Mesenchymal stem cell (in vitro differentiated cells and primary cell): ENCODE data around the gene DNAJB11.

Experiments used
- DNase-seq: peaks from one replicate; pipeline ENCODE4 v3.0.0-alpha.2; 2013
- H2AFZ ChIP-seq: one replicate; pipeline ENCODE4 v1.6.1; 2013; ENCODE audit warnings: low read depth, mild to moderate bottlenecking, control low read depth, inconsistent platforms, low read length, moderate library complexity
- H2AK5ac ChIP-seq: 2 replicates; pipeline ENCODE4 v1.6.1; 2013; ENCODE audit warnings: low read length, moderate library complexity, mild to moderate bottlenecking, inconsistent platforms; ENCODE audit not compliant: severe bottlenecking
- H2BK120ac ChIP-seq: one replicate; pipeline ENCODE4 v1.6.1; 2013; ENCODE audit warnings: low read depth, mild to moderate bottlenecking, inconsistent platforms, low read length, moderate library complexity
- H2BK12ac ChIP-seq, 2 experiments: one replicate each; pipeline ENCODE4 v1.6.1; 2013; ENCODE audit warnings: inconsistent platforms in 2 of 2, low read length in 2 of 2, mild to moderate bottlenecking in 2 of 2, moderate library complexity in 2 of 2, control low read depth in 1 of 2
- H2BK15ac ChIP-seq: one replicate; pipeline ENCODE4 v1.6.1; 2013; ENCODE audit warnings: mild to moderate bottlenecking, low read depth, inconsistent platforms; ENCODE audit not compliant: poor library complexity, severe bottlenecking
- H2BK5ac ChIP-seq: 2 replicates; pipeline ENCODE4 v1.6.1; 2013; ENCODE audit warnings: low read depth, mild to moderate bottlenecking, low read length, control low read depth, inconsistent platforms; ENCODE audit not compliant: poor library complexity, severe bottlenecking
- H3K14ac ChIP-seq, 2 experiments: one replicate each; pipeline ENCODE4 v1.6.1; 2013; ENCODE audit warnings: inconsistent platforms in 2 of 2, low read length in 2 of 2, control low read depth in 1 of 2, mild to moderate bottlenecking in 1 of 2, moderate library complexity in 1 of 2
- H3K18ac ChIP-seq, 2 experiments: one replicate each; pipeline ENCODE4 v1.6.1; 2013; ENCODE audit warnings: inconsistent platforms in 2 of 2, low read length in 2 of 2, control low read depth in 1 of 2, low read depth in 1 of 2, mild to moderate bottlenecking in 1 of 2
- H3K23ac ChIP-seq, 2 experiments: one replicate each; pipeline ENCODE4 v1.6.1; 2013; ENCODE audit warnings: inconsistent platforms in 2 of 2, low read length in 2 of 2, mild to moderate bottlenecking in 2 of 2, moderate library complexity in 2 of 2, control low read depth in 1 of 2
- H3K27ac ChIP-seq: 2 replicates; pipeline ENCODE4 v1.5.1; 2013; ENCODE audit warnings: mild to moderate bottlenecking, moderate library complexity, low read length, control low read depth, inconsistent platforms; ENCODE audit not compliant: poor library complexity, severe bottlenecking
- H3K27me3 ChIP-seq, 2 experiments: 2 replicates each; pipeline versions ENCODE4 v1.6.1 to v1.7.0; 2013; ENCODE audit warnings: low read length in 2 of 2, mild to moderate bottlenecking in 2 of 2, moderate library complexity in 2 of 2, control low read depth in 1 of 2, inconsistent platforms in 1 of 2; ENCODE audit not compliant: control insufficient read depth in 1 of 2, insufficient read depth in 1 of 2
- H3K36me3 ChIP-seq, 2 experiments: 2 replicates each; pipeline versions ENCODE4 v1.6.1 to v1.7.0; 2013; ENCODE audit warnings: low read length in 2 of 2, control low read depth in 1 of 2, inconsistent platforms in 1 of 2, low read depth in 1 of 2, mild to moderate bottlenecking in 1 of 2; ENCODE audit not compliant: insufficient read depth in 2 of 2, control insufficient read depth in 1 of 2
- H3K4ac ChIP-seq, 2 experiments: one replicate each; pipeline ENCODE4 v1.6.1; 2013; ENCODE audit warnings: inconsistent platforms in 2 of 2, low read length in 2 of 2, mild to moderate bottlenecking in 2 of 2, moderate library complexity in 2 of 2, control low read depth in 1 of 2, low read depth in 1 of 2
- H3K4me1 ChIP-seq: 2 replicates; pipeline ENCODE4 v1.6.1; 2013; ENCODE audit warnings: low read depth, low read length, control low read depth; ENCODE audit not compliant: control insufficient read depth, insufficient read depth
- H3K4me2 ChIP-seq: 2 replicates; pipeline ENCODE4 v1.6.1; 2013; ENCODE audit warnings: low read length, mild to moderate bottlenecking, inconsistent platforms; ENCODE audit not compliant: poor library complexity, severe bottlenecking
- H3K4me3 ChIP-seq, 2 experiments: 2 replicates each; pipeline versions ENCODE4 v1.5.1 to v1.7.0; 2013; ENCODE audit warnings: low read length in 2 of 2, mild to moderate bottlenecking in 2 of 2, control low read depth in 1 of 2, low read depth in 1 of 2; ENCODE audit not compliant: insufficient read depth in 1 of 2
- H3K79me1 ChIP-seq: replicated peaks from 2 replicates; pipeline ENCODE4 v1.6.1; 2013; ENCODE audit warnings: mild to moderate bottlenecking, control low read depth, low read length, inconsistent platforms; ENCODE audit not compliant: poor library complexity, severe bottlenecking
- H3K9ac ChIP-seq: 2 replicates; pipeline ENCODE4 v1.7.0; 2013; ENCODE audit warnings: mild to moderate bottlenecking, low read length, moderate library complexity
- H3K9me3 ChIP-seq: 2 replicates; pipeline ENCODE4 v1.7.0; 2013; ENCODE audit warnings: mild to moderate bottlenecking, low read length; ENCODE audit not compliant: control insufficient read depth
- H4K8ac ChIP-seq: one replicate; pipeline ENCODE4 v1.6.1; 2013; ENCODE audit warnings: inconsistent platforms, mild to moderate bottlenecking, low read length, moderate library complexity
- H4K91ac ChIP-seq: one replicate; pipeline ENCODE4 v1.6.1; 2013; ENCODE audit warnings: mild to moderate bottlenecking, low read length, inconsistent platforms
- WGBS: methylation state at CpG from one replicate; pipeline ENCODE4 v1.1.7; 2013; ENCODE audit warnings: mixed read lengths; 5-methylcytosine and 5-hydroxymethylcytosine counted together

The DNAJB11 gene

GRCh38 chr3:186599785-186600166 is 29.3 kb downstream of the DNAJB11 start:
- peaks cover 12% of the 10 kb centered on the region for H3K4me1 ChIP-seq
- H2AFZ ChIP-seq: no peak overlapping the region
- peaks cover 3 to 24% of the 10 kb centered on the region in 2 experiments for H3K27me3 ChIP-seq
- no peak overlapping the region for H4K91ac ChIP-seq
- H4K8ac ChIP-seq: no peak overlapping the region
- 76% methylated on average over 2 of the region's 2 CpGs for WGBS
- no peak overlapping the region for H3K27ac ChIP-seq
- no peak overlapping the region for H2BK12ac ChIP-seq
- H3K4me3 ChIP-seq: no peak overlapping the region
- H2BK5ac ChIP-seq: no peak overlapping the region
- no peak overlapping the region for H2BK15ac ChIP-seq
- H3K18ac ChIP-seq: no peak overlapping the region
- H3K4me2 ChIP-seq: no peak overlapping the region
- no peaks in the 10 kb centered on the region for H3K9me3 ChIP-seq
- H2BK120ac ChIP-seq: no peak overlapping the region
- no peaks in the 10 kb centered on the region for H3K79me1 ChIP-seq
- DNase-seq: no peak
- H3K4ac ChIP-seq: no peak overlapping the region
- no peak overlapping the region for H2AK5ac ChIP-seq
- no peak overlapping the region for H3K9ac ChIP-seq
- H3K23ac ChIP-seq: no peak overlapping the region
- H3K36me3 ChIP-seq: no peaks in the 10 kb centered on the region
- H3K14ac ChIP-seq: no peak overlapping the region

- Histone ChIP-seq H2BK12ac (no peak overlapping the region), H3K9ac (no peak overlapping the region), H3K23ac (no peak overlapping the region), H3K79me1 (no peaks in the 10 kb centered on the region), H3K4ac (no peak overlapping the region), H3K27ac (no peak overlapping the region), H2BK15ac (no peak overlapping the region), H3K4me2 (no peak overlapping the region), H3K9me3 (no peaks in the 10 kb centered on the region), H2AFZ (no peak overlapping the region), H3K27me3 (peaks cover 5 to 28% of the 10 kb centered on the region in 2 experiments), H4K8ac (no peak overlapping the region), H2AK5ac (no peak overlapping the region), H2BK5ac (no peak overlapping the region), H3K36me3 (no peaks in the 10 kb centered on the region), H4K91ac (no peak overlapping the region), H3K14ac (no peak overlapping the region), H3K4me1 (peaks cover 12% of the 10 kb centered on the region), H3K4me3 (no peak overlapping the region), H2BK120ac (no peak overlapping the region), H3K18ac (no peak overlapping the region)
- DNase-seq: no peak
- 81% methylated on average over 3 of the region's 3 CpGs for WGBS
These were observed 30.4 kb downstream of the DNAJB11 start for GRCh38 chr3:186600896-186601295.

GRCh38 chr3:186603159-186603558 is 32.6 kb downstream of the DNAJB11 start:
- no peak overlapping the region for H3K4ac ChIP-seq
- peaks cover 8% of the 10 kb centered on the region for H3K4me1 ChIP-seq
- no peak overlapping the region for H2BK15ac ChIP-seq
- H4K8ac ChIP-seq: no peak overlapping the region
- H3K4me2 ChIP-seq: no peak overlapping the region
- no peak overlapping the region for H2BK5ac ChIP-seq
- H3K27me3 ChIP-seq: peaks cover 5 to 31% of the 10 kb centered on the region in 2 experiments
- H3K18ac ChIP-seq: no peak overlapping the region
- no peak overlapping the region for H2BK120ac ChIP-seq
- no peak for DNase-seq
- WGBS: 98% methylated on average over 7 of the region's 7 CpGs
- no peaks in the 10 kb centered on the region for H3K9me3 ChIP-seq
- no peak overlapping the region for H4K91ac ChIP-seq
- H3K36me3 ChIP-seq: no peaks in the 10 kb centered on the region
- no peak overlapping the region for H2BK12ac ChIP-seq
- H2AK5ac ChIP-seq: no peak overlapping the region
- H3K14ac ChIP-seq: no peak overlapping the region
- H3K79me1 ChIP-seq: no peaks in the 10 kb centered on the region
- H3K27ac ChIP-seq: no peak overlapping the region
- H3K23ac ChIP-seq: no peak overlapping the region
- H3K9ac ChIP-seq: no peak overlapping the region
- H2AFZ ChIP-seq: no peak overlapping the region
- H3K4me3 ChIP-seq: no peak overlapping the region

GRCh38 chr3:186605078-186605477 is 34.6 kb downstream of the DNAJB11 start:
- Histone ChIP-seq H3K4me3 (no peak overlapping the region), H3K36me3 (no peaks in the 10 kb centered on the region), H3K9ac (no peak overlapping the region)

More at GRCh38 chr3:186605078-186605477, 34.6 kb downstream of the DNAJB11 start:
- Histone ChIP-seq H3K14ac (no peak overlapping the region), H2BK12ac (no peak overlapping the region), H4K91ac (no peak overlapping the region), H3K4ac (no peak overlapping the region), H3K4me1 (no peaks in the 10 kb centered on the region), H2BK5ac (no peak overlapping the region), H3K9me3 (no peaks in the 10 kb centered on the region), H3K4me2 (no peak overlapping the region), H3K79me1 (no peaks in the 10 kb centered on the region), H2AK5ac (no peak overlapping the region), H3K27ac (no peak overlapping the region), H4K8ac (no peak overlapping the region), H3K23ac (no peak overlapping the region), H3K27me3 (peaks cover 5 to 31% of the 10 kb centered on the region in 2 experiments), H2AFZ (no peak overlapping the region), H2BK15ac (no peak overlapping the region), H3K18ac (no peak overlapping the region), H2BK120ac (no peak overlapping the region)
- DNase-seq: no peak
